GM13977 (cell line): ENCODE measurements around the gene SRRM2.
A peak's percentile ranks its signal among the peaks of the same experiment; 100 is the strongest.

Experiments
- DNase-seq: peaks from one replicate; pipeline ENCODE4 v3.0.0; 2012; ENCODE audit warnings: low spot score
- in situ Hi-C: fragments of 300-500 bp; cut with MboI; formaldehyde crosslinking; loops from one replicate; pipeline ENCODE4 v1.12.0; 2022; ENCODE audit warnings: low sequenced_read_pairs, low pct_unique_long_range_greater_than_20kb, mixed read lengths, inconsistent platforms; ENCODE audit not compliant: unreplicated experiment
- TF ChIP-seq, protein P1 (sequence below): IDR thresholded peaks from 2 replicates; pipeline ENCODE4 v1.5.1; 2012; ENCODE audit warnings: mild to moderate bottlenecking, control low read depth; ENCODE audit not compliant: insufficient read depth; ENCODE audit errors: extremely low read depth, missing control alignments

SRRM2 gene

GRCh38 chr16:2776500-2777139 lies 24.2 kb downstream of the SRRM2 start:
- in situ Hi-C loops, result no loop called here

GRCh38 chr16:2777231-2777902 lies 24.9 kb downstream of the SRRM2 start, which contains the start of gene ELOB:
ELOB (minus strand) TSS chr16:2777280; CDS start chr16:2777239, 41 bp downstream.
- in situ Hi-C loops, result no loop called here
- peak; percentile 99 for DNase-seq
- TF ChIP-seq, protein P1, sequence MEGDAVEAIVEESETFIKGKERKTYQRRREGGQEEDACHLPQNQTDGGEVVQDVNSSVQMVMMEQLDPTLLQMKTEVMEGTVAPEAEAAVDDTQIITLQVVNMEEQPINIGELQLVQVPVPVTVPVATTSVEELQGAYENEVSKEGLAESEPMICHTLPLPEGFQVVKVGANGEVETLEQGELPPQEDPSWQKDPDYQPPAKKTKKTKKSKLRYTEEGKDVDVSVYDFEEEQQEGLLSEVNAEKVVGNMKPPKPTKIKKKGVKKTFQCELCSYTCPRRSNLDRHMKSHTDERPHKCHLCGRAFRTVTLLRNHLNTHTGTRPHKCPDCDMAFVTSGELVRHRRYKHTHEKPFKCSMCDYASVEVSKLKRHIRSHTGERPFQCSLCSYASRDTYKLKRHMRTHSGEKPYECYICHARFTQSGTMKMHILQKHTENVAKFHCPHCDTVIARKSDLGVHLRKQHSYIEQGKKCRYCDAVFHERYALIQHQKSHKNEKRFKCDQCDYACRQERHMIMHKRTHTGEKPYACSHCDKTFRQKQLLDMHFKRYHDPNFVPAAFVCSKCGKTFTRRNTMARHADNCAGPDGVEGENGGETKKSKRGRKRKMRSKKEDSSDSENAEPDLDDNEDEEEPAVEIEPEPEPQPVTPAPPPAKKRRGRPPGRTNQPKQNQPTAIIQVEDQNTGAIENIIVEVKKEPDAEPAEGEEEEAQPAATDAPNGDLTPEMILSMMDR, result no peak

More at GRCh38 chr16:2776500-2777139, 24.2 kb downstream of the SRRM2 start:
- peak; percentile 65 for DNase-seq
- TF ChIP-seq, protein P1, result no peak

GRCh38 chr16:2777903-2778629 lies 25.6 kb downstream of the SRRM2 start:
- in situ Hi-C loops, result no loop called here
- TF ChIP-seq, protein P1, result no peak
- DNase-seq, result peak; percentile 53

GRCh38 chr16:2778630-2778958 lies 26.2 kb downstream of the SRRM2 start:
- no peak for DNase-seq
- TF ChIP-seq, protein P1, result no peak
- in situ Hi-C loops, result no loop called here

GRCh38 chr16:2779151-2779920 lies 26.9 kb downstream of the SRRM2 start:
- TF ChIP-seq, protein P1, result no peak
- DNase-seq, result no peak
- in situ Hi-C loops, result no loop called here

DNA sequence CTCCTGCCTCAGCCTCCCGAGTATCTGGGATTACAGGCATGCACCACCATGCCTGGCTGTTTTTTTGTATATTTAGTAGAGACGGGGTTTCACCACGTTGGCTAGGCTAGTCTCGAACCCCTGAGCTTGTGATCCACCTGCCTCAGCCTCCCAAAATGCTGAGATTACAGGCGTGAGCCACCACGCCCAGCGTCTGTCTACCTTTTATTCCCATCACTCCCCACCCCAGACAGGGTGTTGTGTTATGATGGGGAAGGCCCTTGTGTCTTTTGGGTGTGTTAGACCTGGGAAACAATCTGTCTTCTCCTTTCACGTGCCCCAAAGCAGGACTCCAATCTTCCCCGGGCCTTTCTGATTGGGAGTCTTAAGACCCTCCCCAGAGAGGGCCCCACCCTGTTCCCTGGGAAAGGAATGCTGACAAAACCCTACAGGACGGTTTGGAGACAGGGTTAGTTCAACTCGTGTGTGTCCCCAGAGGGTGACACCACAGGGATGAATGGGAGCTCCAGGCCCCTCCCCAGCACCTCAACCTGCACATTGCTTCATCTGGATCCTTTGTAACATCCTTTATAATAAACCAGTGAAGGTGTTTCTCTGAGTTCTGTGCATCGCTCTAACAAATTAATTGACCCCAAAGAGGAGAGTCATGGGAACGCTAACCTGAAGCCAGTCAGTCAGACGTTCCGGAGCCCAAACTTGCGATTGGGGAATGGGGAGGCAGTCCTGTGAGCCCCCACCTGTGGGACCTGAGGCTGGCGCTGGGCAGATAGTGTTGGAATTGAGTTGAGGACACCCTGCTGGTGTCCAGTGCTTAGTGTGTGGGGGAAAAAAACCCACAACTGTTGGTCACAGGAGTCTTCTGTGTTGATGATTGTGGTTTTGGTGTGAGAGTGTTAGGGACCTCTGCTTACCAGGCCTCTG lies 27.8 kb downstream of the SRRM2 start:
- TF ChIP-seq, protein P1, result no peak
- in situ Hi-C loops, result no loop called here

More for the DNA sequence above, 27.8 kb downstream of the SRRM2 start:
- DNase-seq, result no peak
